Osteocyte (in vitro differentiated cells): ENCODE measurements around the gene DKK3. TPM values are rescaled to one million over a fixed set of nuclear protein-coding genes. Genes with fewer than 3 reads are reported as not detected.

ENCODE experiments used
- DNase-seq: peaks from one replicate; pipeline ENCODE4 v3.0.0; 2021; ENCODE audit warnings: mixed read lengths; ENCODE audit not compliant: unreplicated experiment; ENCODE audit errors: extremely low spot score
- H3K27ac Mint-ChIP-seq: one replicate; pipeline ENCODE4 v1.8.0; 2021; ENCODE audit warnings: mild to moderate bottlenecking, mixed read lengths; ENCODE audit not compliant: unreplicated experiment
- H3K27me3 Mint-ChIP-seq: one replicate; pipeline ENCODE4 v1.8.0; 2021; ENCODE audit warnings: mixed read lengths; ENCODE audit not compliant: unreplicated experiment
- H3K36me3 Mint-ChIP-seq: one replicate; pipeline ENCODE4 v1.8.0; 2021; ENCODE audit warnings: mixed read lengths; ENCODE audit not compliant: unreplicated experiment
- H3K4me1 Mint-ChIP-seq: one replicate; pipeline ENCODE4 v1.8.0; 2021; ENCODE audit warnings: mixed read lengths; ENCODE audit not compliant: unreplicated experiment
- H3K4me3 Mint-ChIP-seq: one replicate; pipeline ENCODE4 v1.8.0; 2021; ENCODE audit warnings: mild to moderate bottlenecking, moderate library complexity, mixed read lengths; ENCODE audit not compliant: unreplicated experiment
- H3K9me3 Mint-ChIP-seq: one replicate; pipeline ENCODE4 v1.8.0; 2021; ENCODE audit warnings: mixed read lengths; ENCODE audit not compliant: unreplicated experiment
- total RNA-seq: library from RNA; stranded (reverse); gene quantifications from 2 replicates; pipeline ENCODE4 v1.2.1, GENCODE V29; 2021
- TF ChIP-seq, protein P1 (sequence below): fragments of 200-600 bp; sonication (generic); IDR thresholded peaks from 2 replicates; pipeline ENCODE4 v1.5.0; 2021; ENCODE audit warnings: antibody characterized with exemption, mild to moderate bottlenecking, moderate library complexity

The DKK3 gene
- total RNA-seq, 1 donor from 2014 or later = 548 TPM

DNA sequence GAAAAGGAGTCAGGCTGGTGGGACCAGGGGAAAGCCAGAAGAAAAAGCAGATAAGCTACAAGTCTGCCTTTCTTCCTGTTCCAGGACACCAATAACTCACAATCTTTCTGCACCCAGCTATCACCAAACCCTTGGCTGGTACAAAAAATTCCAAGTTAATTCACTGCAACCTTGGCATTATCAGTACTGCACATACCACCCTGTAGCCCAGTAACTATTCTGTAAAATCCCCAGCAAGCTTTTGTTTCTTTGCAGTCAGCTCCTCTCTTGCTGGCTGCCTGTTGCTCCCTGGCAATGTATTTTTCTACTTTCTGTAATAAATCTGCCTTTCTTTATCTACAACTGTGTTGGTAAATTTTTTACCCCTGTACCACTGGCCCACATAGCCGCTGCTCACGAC is 20.7 kb upstream of the DKK3 start:
- no peak for DNase-seq
- Mint-ChIP-seq H3K9me3 (peaks cover 7% of the 10 kb centered on the region), H3K27ac (no peak overlapping the region), H3K4me3 (no peak overlapping the region), H3K36me3 (no peaks in the 10 kb centered on the region), H3K4me1 (peaks cover 34% of the 10 kb centered on the region), H3K27me3 (no peaks in the 10 kb centered on the region)
- TF ChIP-seq, protein P1, sequence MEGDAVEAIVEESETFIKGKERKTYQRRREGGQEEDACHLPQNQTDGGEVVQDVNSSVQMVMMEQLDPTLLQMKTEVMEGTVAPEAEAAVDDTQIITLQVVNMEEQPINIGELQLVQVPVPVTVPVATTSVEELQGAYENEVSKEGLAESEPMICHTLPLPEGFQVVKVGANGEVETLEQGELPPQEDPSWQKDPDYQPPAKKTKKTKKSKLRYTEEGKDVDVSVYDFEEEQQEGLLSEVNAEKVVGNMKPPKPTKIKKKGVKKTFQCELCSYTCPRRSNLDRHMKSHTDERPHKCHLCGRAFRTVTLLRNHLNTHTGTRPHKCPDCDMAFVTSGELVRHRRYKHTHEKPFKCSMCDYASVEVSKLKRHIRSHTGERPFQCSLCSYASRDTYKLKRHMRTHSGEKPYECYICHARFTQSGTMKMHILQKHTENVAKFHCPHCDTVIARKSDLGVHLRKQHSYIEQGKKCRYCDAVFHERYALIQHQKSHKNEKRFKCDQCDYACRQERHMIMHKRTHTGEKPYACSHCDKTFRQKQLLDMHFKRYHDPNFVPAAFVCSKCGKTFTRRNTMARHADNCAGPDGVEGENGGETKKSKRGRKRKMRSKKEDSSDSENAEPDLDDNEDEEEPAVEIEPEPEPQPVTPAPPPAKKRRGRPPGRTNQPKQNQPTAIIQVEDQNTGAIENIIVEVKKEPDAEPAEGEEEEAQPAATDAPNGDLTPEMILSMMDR = no peak

DNA sequence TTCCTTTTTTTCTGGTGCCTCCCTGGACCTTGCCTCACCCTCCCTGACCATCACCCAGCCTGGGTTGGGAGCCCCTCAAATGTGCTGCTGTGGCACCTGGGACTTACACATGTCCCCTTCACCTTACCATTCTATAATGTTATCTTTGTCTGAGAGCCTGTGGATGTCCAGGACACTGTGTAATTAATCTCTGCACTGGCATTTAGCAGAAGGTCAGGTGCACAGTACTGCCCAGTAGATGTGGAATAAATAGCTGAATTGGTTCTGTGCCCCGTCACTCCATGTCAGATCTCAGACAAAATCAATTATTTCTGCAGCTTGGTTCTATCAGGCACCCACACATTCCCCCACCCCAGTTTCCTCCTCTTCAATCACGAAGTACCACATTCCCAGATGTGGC is 19.9 kb upstream of the DKK3 start:
- H3K9me3 Mint-ChIP-seq = peaks cover 7% of the 10 kb centered on the region
- no peak overlapping the region for H3K4me3 Mint-ChIP-seq
- no peak overlapping the region for H3K27ac Mint-ChIP-seq
- TF ChIP-seq, protein P1 = no peak
- H3K27me3 Mint-ChIP-seq = no peaks in the 10 kb centered on the region
- peaks cover 2% of the 10 kb centered on the region for H3K36me3 Mint-ChIP-seq
- DNase-seq = no peak
- peaks cover 34% of the 10 kb centered on the region for H3K4me1 Mint-ChIP-seq

DNA sequence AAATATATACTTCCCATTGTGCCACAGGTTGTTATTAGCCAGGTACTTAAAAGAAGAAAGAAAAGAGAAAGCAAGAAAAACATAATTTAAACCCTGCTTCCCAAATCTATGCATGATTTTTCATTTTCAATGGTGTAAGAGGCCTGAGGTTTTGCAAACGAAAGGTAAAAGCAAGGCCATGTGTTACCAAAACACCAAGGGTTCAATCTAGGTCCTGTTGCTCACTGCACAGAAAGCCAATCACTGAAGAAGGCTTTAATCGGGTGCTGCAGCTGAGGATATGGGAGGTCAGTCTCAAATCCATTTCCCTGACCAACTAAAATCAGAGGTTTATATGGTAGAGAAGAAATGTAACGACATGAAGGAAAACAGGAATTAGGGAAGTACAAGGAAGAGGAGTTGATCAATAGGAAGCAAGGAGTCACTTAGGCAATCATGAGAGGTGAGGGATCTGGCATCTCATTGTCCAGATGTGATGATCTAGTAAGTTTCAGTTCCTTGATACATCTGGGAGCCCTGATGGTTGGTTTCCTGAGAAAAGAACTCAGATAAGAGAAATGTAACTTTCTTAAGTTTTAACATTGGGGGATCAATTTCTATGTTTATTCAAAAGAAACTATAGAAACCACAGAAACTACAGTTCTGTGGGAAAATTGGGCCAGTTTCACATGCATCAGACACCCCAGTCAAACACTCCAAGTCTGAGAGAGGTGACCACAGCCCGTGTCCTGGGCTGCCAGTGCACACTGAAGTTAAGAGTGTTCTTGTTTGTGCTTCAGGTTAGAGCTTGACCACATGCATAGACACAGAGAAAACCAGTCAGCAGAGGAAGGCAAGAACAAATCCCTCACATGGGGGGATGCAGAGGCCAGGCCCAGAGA is 18.1 kb upstream of the DKK3 start:
- H3K27me3 Mint-ChIP-seq = no peaks in the 10 kb centered on the region
- TF ChIP-seq, protein P1 = no peak
- H3K36me3 Mint-ChIP-seq = peaks cover 4% of the 10 kb centered on the region
- no peak for DNase-seq
- H3K4me1 Mint-ChIP-seq = peaks cover 34% of the 10 kb centered on the region
- H3K27ac Mint-ChIP-seq = no peak overlapping the region
- H3K4me3 Mint-ChIP-seq = no peak overlapping the region
- peaks cover 7% of the 10 kb centered on the region for H3K9me3 Mint-ChIP-seq

DNA sequence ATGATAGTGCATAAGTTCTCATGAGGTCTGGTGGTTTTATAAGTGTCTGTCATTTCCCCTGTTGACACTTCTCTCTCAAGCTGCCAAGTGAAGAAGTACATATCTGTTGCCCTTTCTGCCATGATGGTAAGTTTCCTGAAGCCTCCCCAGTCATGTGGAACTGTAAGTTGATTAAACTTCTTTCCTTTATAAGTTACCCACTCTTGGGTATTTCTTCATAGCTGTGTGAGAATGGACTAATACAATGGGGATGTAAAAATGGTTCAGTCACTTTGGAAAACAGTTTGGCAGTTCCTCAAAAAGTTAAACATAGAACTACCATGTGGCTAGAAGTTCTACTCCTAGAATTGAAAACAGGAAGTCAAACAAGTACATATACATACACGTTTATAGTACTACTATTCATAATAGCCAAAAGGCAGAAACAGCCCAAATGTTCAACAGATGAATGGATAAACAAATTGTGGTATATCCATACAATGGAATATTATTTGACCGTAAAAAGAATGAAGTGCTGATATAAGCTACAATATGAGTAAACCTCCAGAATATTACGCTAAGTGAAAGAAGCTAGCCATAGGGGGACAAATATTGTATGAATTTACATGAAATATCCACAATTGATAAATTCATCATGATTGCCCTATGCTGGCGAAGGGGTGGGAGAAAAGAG is 16.0 kb upstream of the DKK3 start:
- H3K27me3 Mint-ChIP-seq = no peaks in the 10 kb centered on the region
- TF ChIP-seq, protein P1 = no peak
- H3K4me3 Mint-ChIP-seq = no peak overlapping the region
- DNase-seq = no peak
- peaks cover 4% of the 10 kb centered on the region for H3K36me3 Mint-ChIP-seq
- peaks cover 29% of the 10 kb centered on the region for H3K4me1 Mint-ChIP-seq
- H3K27ac Mint-ChIP-seq = no peak overlapping the region
- peaks cover 7% of the 10 kb centered on the region for H3K9me3 Mint-ChIP-seq

DNA sequence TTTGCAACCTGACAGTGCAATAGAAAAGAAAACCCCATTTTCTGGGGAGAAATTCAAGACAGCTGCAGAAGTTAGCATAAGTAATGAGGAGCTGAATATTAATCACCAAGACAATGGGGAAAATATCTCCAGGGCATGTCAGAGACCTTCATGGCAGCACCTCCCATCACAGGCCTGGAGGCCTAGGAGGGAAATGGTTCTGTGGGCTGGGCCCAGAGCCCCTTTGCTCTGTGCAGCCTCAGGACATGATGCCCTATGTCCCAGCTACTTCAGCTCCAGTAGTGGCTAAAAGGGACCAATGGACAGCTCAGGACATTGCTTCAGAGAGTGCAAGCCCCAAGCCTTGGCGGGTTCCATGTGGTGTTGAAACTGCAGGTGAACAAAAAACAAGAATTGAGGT is 14.6 kb upstream of the DKK3 start:
- Mint-ChIP-seq H3K36me3 (peaks cover 4% of the 10 kb centered on the region), H3K4me1 (peaks cover 25% of the 10 kb centered on the region), H3K4me3 (no peak overlapping the region), H3K9me3 (peaks cover 7% of the 10 kb centered on the region), H3K27ac (no peak overlapping the region), H3K27me3 (no peaks in the 10 kb centered on the region)
- DNase-seq = no peak
- TF ChIP-seq, protein P1 = no peak
